A673 (cell line): ENCODE data around the gene UCP2. TPM values are rescaled to one million over a fixed set of nuclear protein-coding genes. Genes with fewer than 3 reads are reported as not detected.
A peak's percentile ranks its signal among the peaks of the same experiment; 100 is the strongest.
"Not testable (repeated sequence)": the region's sequence is repeated elsewhere in the genome, so short reads cannot be mapped to it uniquely, and the experiment has no call there.

Experiments
- BruUV-seq: library from RNA; stranded (reverse); fragments of 400-500 nt; replicated peaks from 2 replicates; lab custom pipeline; 2021; lab: Mats Ljungman, UMichigan
- CTCF ChIA-PET: fragments of 300-600 bp; sonication (Branson Sonifier 250); formaldehyde crosslinking; loops from one replicate; lab custom pipeline; 2022; ENCODE audit warnings: antibody characterized with exemption; lab: Charles Lee
- POLR2A ChIA-PET: fragments of 300-600 bp; sonication (Branson Sonifier 250); formaldehyde crosslinking; loops from one replicate; lab custom pipeline; 2022; ENCODE audit warnings: antibody characterized with exemption; ENCODE audit not compliant: low non-redundant PET; lab: Charles Lee
- DNase-seq: peaks from one replicate; pipeline ENCODE4 v3.0.0-alpha.2; 2015; ENCODE audit warnings: low spot score
- H3K27ac ChIP-seq: fragments of 200-600 bp; sonication (generic); 2 replicates; pipeline ENCODE4 v1.5.1; 2016; ENCODE audit warnings: mixed run types, low read depth, mild to moderate bottlenecking, mixed read lengths, antibody characterized with exemption, low read length; ENCODE audit not compliant: poor library complexity, severe bottlenecking
- H3K27me3 ChIP-seq: fragments of 200-600 bp; sonication (generic); replicated peaks from 2 replicates; pipeline ENCODE4 v1.6.1; 2017; ENCODE audit warnings: mixed run types, low read depth, mild to moderate bottlenecking, mixed read lengths, antibody characterized with exemption, low read length; ENCODE audit not compliant: insufficient read depth, poor library complexity
- H3K36me3 ChIP-seq: fragments of 200-600 bp; sonication (generic); 2 replicates; pipeline ENCODE4 v1.6.1; 2016; ENCODE audit warnings: mixed run types, mild to moderate bottlenecking, mixed read lengths, antibody characterized with exemption, low read length; ENCODE audit not compliant: insufficient read depth, poor library complexity, severe bottlenecking
- H3K4me1 ChIP-seq: fragments of 200-600 bp; sonication (generic); 2 replicates; pipeline ENCODE4 v1.6.1; 2017; ENCODE audit warnings: mixed run types, mild to moderate bottlenecking, mixed read lengths, antibody characterized with exemption, low read length; ENCODE audit not compliant: insufficient read depth, poor library complexity, severe bottlenecking
- H3K4me3 ChIP-seq: fragments of 200-600 bp; sonication (generic); 2 replicates; pipeline ENCODE4 v1.5.1; 2016; ENCODE audit warnings: low read depth, mixed run types, mild to moderate bottlenecking, mixed read lengths, low read length; ENCODE audit not compliant: poor library complexity, severe bottlenecking
- H3K9me3 ChIP-seq: fragments of 200-600 bp; sonication (generic); 2 replicates; pipeline ENCODE4 v1.6.1; 2016; ENCODE audit warnings: mixed run types, low read depth, mild to moderate bottlenecking, mixed read lengths, antibody characterized with exemption, low read length; ENCODE audit not compliant: poor library complexity, severe bottlenecking
- EZH2 ChIP-seq: fragments of 200-600 bp; sonication (generic); IDR thresholded peaks from 2 replicates; pipeline ENCODE4 v1.6.1; 2017; ENCODE audit warnings: borderline replicate concordance, low read depth, mild to moderate bottlenecking, mixed read lengths, antibody characterized with exemption, low read length; ENCODE audit not compliant: poor library complexity, severe bottlenecking
- intact Hi-C: fragments of 100-400 bp; cut with micrococcal nuclease; formaldehyde crosslinking; loops from one replicate; pipeline ENCODE4 v1.10.0; 2022; ENCODE audit not compliant: unreplicated experiment
- total RNA-seq: library from RNA; stranded (reverse); gene quantifications from 2 replicates; pipeline ENCODE4 v1.2.3, GENCODE V29; 2021
- TF ChIP-seq, protein P1 (sequence below): fragments of 300-800, 200-600 bp; sonication (generic); conservative IDR thresholded peaks from 2 replicates; pipeline ENCODE4 v1.5.1; 2017; ENCODE audit warnings: low read depth, mild to moderate bottlenecking, antibody characterized with exemption, low read length, moderate library complexity, mixed read lengths

Gene UCP2
- total RNA-seq, 1 experiment from 2014 or later = 88.5 TPM

DNA sequence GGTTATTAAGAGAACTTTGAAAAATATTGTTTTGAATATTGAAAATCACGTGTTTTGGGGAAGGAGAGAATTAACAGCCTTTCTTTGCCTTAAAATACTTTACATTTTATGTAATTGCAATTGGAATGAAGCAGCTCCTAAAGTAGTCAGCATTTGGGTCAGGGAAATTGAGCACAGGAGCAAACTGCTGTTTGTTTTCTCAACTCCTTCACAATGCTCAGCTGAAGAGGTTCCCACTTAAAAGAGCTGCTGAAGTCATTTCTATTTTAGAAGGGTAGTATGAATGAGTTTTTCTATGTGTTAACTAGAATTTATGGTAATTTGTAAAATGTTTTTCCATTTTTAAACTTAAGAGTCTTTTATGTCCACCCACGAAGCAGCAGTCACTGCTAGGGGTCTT, 8.1 kb upstream of the UCP2 start:
- TF ChIP-seq, protein P1, sequence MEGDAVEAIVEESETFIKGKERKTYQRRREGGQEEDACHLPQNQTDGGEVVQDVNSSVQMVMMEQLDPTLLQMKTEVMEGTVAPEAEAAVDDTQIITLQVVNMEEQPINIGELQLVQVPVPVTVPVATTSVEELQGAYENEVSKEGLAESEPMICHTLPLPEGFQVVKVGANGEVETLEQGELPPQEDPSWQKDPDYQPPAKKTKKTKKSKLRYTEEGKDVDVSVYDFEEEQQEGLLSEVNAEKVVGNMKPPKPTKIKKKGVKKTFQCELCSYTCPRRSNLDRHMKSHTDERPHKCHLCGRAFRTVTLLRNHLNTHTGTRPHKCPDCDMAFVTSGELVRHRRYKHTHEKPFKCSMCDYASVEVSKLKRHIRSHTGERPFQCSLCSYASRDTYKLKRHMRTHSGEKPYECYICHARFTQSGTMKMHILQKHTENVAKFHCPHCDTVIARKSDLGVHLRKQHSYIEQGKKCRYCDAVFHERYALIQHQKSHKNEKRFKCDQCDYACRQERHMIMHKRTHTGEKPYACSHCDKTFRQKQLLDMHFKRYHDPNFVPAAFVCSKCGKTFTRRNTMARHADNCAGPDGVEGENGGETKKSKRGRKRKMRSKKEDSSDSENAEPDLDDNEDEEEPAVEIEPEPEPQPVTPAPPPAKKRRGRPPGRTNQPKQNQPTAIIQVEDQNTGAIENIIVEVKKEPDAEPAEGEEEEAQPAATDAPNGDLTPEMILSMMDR = no peak
- intact Hi-C loops = no loop called here
- H3K9me3 ChIP-seq = no peaks in the 10 kb centered on the region
- CTCF ChIA-PET = no interaction called here
- no peaks in the 10 kb centered on the region for H3K36me3 ChIP-seq
- POLR2A ChIA-PET = no interaction called here
- no peaks in the 10 kb centered on the region for H3K4me1 ChIP-seq
- no peak overlapping the region for H3K4me3 ChIP-seq
- no peaks in the 10 kb centered on the region for H3K27me3 ChIP-seq
- no peak overlapping the region for H3K27ac ChIP-seq
- DNase-seq = no peak
- BruUV-seq = no TSS peak

DNA sequence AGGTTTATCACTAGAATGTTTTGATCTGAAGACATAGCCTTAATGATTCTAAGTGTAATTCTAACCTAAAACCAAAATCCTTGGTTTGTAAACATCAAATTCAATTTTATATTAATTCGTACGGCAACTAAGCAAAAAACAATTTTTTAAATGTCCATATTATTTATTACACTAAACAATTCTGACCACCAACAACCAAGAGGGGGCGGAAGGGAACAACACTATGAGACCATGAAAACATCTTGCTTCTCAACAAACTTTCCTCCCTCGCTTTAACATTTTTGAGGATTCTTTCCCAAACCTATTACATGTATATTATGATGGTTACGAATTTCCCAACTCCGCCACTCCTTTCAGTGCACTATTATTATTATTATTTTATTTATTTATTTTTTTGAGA, 6.5 kb upstream of the UCP2 start:
- Histone ChIP-seq H3K4me1 (peaks cover 1% of the 10 kb centered on the region), H3K27ac (no peak overlapping the region), H3K9me3 (no peaks in the 10 kb centered on the region), H3K36me3 (no peaks in the 10 kb centered on the region), H3K27me3 (no peaks in the 10 kb centered on the region), H3K4me3 (no peak overlapping the region)
- intact Hi-C loops = no loop called here
- ChIA-PET POLR2A (no interaction called here), CTCF (no interaction called here)
- no peak for TF ChIP-seq EZH2
- TF ChIP-seq, protein P1 = 0 out of 2 replicates have a peak, but pooled peaks have one; percentile 25
- no peak for DNase-seq
- no TSS peak for BruUV-seq

- no peak overlapping the region for H3K4me3 ChIP-seq
- BruUV-seq = no TSS peak
- ChIA-PET POLR2A (no interaction called here), CTCF (no interaction called here)
- intact Hi-C loops = no loop called here
- H3K27ac ChIP-seq = no peak overlapping the region
- DNase-seq = no peak
- H3K9me3 ChIP-seq = no peaks in the 10 kb centered on the region
- TF ChIP-seq, protein P1 = no peak
- no peak for TF ChIP-seq EZH2
- no peaks in the 10 kb centered on the region for H3K36me3 ChIP-seq
- H3K4me1 ChIP-seq = peaks cover 11% of the 10 kb centered on the region
- no peaks in the 10 kb centered on the region for H3K27me3 ChIP-seq
Observed at GRCh38 chr11:73988227-73988626, 5.6 kb upstream of the UCP2 start.

DNA sequence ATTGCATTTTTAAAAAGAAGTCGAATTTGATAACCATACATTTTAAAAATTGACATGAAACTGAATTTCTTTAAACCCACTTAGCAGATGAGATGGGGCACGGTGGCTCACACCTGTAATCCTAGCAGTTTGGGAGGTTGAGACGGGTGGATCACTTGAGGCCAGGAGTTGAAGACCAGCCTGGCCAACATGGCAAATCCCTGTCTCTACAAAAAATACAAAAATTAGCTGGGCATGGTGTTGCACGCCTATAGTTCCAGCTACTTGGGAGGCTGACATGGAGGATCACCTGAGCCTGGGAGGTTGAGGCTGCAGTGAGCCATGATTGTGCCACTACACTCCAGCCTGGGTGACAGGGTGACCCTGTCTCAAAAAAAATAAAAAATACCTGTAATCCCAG, 3.0 kb upstream of the UCP2 start:
- BruUV-seq, H3K9me3 ChIP-seq, H3K27ac ChIP-seq, DNase-seq, H3K4me3 ChIP-seq, H3K36me3 ChIP-seq, H3K27me3 ChIP-seq, intact Hi-C loops, POLR2A ChIA-PET, CTCF ChIA-PET: not testable (repeated sequence)
- H3K4me1 ChIP-seq = peaks cover 18% of the 10 kb centered on the region
